ENCODE measurements around the gene CNTN4. TPM values are rescaled to one million over a fixed set of nuclear protein-coding genes. Genes with fewer than 3 reads are reported as not detected.

CNTN4 gene
- total and polyA plus RNA-seq, 2 experiments from 2014 or later, result 0.91 to 4.0 TPM

DNA sequence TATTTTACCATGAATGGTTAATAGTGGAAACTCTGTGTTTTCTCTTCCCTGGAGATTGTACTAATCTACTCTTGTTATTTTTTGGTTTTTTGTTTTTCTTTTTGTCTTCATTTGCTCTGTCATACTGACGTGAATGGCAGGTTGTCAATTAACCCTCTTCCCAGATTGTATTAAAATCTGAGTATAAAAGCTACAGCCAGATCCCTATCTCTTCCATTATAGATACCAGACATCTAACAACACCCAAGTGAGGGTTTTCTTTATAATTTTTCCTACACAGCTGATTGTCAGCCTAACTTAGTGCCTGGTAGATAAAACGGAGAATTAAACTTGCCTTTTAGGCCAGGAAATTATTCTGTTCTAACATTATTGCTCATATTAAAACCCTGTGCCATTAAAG, 848.9 kb downstream of the CNTN4 start (continued):
- TF ChIP-seq, protein P1, sequence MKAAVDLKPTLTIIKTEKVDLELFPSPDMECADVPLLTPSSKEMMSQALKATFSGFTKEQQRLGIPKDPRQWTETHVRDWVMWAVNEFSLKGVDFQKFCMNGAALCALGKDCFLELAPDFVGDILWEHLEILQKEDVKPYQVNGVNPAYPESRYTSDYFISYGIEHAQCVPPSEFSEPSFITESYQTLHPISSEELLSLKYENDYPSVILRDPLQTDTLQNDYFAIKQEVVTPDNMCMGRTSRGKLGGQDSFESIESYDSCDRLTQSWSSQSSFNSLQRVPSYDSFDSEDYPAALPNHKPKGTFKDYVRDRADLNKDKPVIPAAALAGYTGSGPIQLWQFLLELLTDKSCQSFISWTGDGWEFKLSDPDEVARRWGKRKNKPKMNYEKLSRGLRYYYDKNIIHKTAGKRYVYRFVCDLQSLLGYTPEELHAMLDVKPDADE (IDR thresholded peaks at IDR 0.05), result no peak
- TF ChIP-seq NANOG (IDR thresholded peaks at IDR 0.05; ENCODE audit: borderline replicate concordance) (no peak), STAT1 (IDR thresholded peaks at IDR 0.05; ENCODE audit: unreplicated experiment) (no peak), ZNF114 (CRISPR knock-in tag; IDR thresholded peaks at IDR 0.05) (no peak), EZH2phosphoT487 (IDR thresholded peaks at IDR 0.05; ENCODE audit: unreplicated experiment) (no peak), CREB1 (CRISPR knock-in tag; IDR thresholded peaks at IDR 0.05; ENCODE audit: low read depth) (no peak), POLR2AphosphoS5 (IDR thresholded peaks at IDR 0.05; ENCODE audit: low read depth) (no peak), JUNB (IDR thresholded peaks at IDR 0.05; ENCODE audit: unreplicated experiment) (no peak), EZH2 (IDR thresholded peaks at IDR 0.05; ENCODE audit: low read depth, unreplicated experiment) (no peak)
- TF ChIP-seq, protein P2, sequence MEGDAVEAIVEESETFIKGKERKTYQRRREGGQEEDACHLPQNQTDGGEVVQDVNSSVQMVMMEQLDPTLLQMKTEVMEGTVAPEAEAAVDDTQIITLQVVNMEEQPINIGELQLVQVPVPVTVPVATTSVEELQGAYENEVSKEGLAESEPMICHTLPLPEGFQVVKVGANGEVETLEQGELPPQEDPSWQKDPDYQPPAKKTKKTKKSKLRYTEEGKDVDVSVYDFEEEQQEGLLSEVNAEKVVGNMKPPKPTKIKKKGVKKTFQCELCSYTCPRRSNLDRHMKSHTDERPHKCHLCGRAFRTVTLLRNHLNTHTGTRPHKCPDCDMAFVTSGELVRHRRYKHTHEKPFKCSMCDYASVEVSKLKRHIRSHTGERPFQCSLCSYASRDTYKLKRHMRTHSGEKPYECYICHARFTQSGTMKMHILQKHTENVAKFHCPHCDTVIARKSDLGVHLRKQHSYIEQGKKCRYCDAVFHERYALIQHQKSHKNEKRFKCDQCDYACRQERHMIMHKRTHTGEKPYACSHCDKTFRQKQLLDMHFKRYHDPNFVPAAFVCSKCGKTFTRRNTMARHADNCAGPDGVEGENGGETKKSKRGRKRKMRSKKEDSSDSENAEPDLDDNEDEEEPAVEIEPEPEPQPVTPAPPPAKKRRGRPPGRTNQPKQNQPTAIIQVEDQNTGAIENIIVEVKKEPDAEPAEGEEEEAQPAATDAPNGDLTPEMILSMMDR (conservative IDR thresholded peaks at IDR 0.05; ENCODE audit: low read depth in 2 of 2), result no peak

DNA sequence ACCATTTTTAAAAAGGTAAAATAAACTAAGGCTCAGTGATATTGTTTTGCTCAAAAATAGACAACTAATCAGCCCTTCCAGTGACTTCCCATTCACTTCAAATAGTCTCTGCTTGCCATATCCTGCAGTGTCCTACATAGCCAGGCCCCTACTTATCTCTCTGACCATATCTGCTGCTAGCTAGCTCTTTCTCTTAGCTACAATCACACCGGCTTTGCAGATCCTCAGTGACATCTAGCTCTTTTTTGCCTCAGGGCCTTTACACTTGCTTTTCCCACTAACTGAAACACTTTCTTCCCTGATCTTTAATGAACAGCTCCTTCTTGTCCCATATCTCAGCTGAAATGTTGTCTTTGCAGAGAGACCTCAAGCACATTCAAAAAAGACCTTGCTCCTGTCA, 850.2 kb downstream of the CNTN4 start:
- Histone ChIP-seq H3K27ac (ENCODE audit: low read depth) (no peak overlapping the region), H3K27me3 (ENCODE audit: insufficient read depth) (no peaks in the 10 kb centered on the region), H3K9me2 (ENCODE audit: insufficient read depth) (peaks cover 3% of the 10 kb centered on the region; the same call in 1 of the 2 replicates), H3K4me3 (no peak overlapping the region), H3F3A (replicated peaks; ENCODE audit: low read depth) (no peaks in the 10 kb centered on the region), H3K4me1 (ENCODE audit: insufficient read depth) (no peaks in the 10 kb centered on the region), H3K36me3 (ENCODE audit: insufficient read depth) (no peaks in the 10 kb centered on the region), H4K20me1 (replicated peaks; ENCODE audit: insufficient read depth) (no peaks in the 10 kb centered on the region), H2AFZ (no peak overlapping the region), H3K79me2 (replicated peaks; ENCODE audit: insufficient read depth) (no peaks in the 10 kb centered on the region), H3K4me2 (no peak overlapping the region)
- peaks cover 29% of the 10 kb centered on the region for H3K36me3 Mint-ChIP-seq (ENCODE audit: low read depth)
- no peak overlapping the region for H3K4me3 Mint-ChIP-seq
- H3K27ac Mint-ChIP-seq, result no peak overlapping the region
- H3K4me1 Mint-ChIP-seq, result no peaks in the 10 kb centered on the region
- DNase-seq (ENCODE audit: low spot score) (no peak), ATAC-seq (no peak)
- H3K9me3 Mint-ChIP-seq, result peaks cover 94% of the 10 kb centered on the region
- H3K27me3 Mint-ChIP-seq (ENCODE audit: insufficient read depth, low read depth, poor library complexity), result no peaks in the 10 kb centered on the region
- TF ChIP-seq, protein P1 (IDR thresholded peaks at IDR 0.05), result no peak
- no peak for TF ChIP-seq EZH2phosphoT487 (IDR thresholded peaks at IDR 0.05; ENCODE audit: unreplicated experiment)
- no peak for TF ChIP-seq STAT1 (IDR thresholded peaks at IDR 0.05; ENCODE audit: unreplicated experiment)
- TF ChIP-seq EZH2 (IDR thresholded peaks at IDR 0.05; ENCODE audit: low read depth, unreplicated experiment), result no peak
- TF ChIP-seq JUNB (IDR thresholded peaks at IDR 0.05; ENCODE audit: unreplicated experiment), result no peak
- TF ChIP-seq, protein P3, sequence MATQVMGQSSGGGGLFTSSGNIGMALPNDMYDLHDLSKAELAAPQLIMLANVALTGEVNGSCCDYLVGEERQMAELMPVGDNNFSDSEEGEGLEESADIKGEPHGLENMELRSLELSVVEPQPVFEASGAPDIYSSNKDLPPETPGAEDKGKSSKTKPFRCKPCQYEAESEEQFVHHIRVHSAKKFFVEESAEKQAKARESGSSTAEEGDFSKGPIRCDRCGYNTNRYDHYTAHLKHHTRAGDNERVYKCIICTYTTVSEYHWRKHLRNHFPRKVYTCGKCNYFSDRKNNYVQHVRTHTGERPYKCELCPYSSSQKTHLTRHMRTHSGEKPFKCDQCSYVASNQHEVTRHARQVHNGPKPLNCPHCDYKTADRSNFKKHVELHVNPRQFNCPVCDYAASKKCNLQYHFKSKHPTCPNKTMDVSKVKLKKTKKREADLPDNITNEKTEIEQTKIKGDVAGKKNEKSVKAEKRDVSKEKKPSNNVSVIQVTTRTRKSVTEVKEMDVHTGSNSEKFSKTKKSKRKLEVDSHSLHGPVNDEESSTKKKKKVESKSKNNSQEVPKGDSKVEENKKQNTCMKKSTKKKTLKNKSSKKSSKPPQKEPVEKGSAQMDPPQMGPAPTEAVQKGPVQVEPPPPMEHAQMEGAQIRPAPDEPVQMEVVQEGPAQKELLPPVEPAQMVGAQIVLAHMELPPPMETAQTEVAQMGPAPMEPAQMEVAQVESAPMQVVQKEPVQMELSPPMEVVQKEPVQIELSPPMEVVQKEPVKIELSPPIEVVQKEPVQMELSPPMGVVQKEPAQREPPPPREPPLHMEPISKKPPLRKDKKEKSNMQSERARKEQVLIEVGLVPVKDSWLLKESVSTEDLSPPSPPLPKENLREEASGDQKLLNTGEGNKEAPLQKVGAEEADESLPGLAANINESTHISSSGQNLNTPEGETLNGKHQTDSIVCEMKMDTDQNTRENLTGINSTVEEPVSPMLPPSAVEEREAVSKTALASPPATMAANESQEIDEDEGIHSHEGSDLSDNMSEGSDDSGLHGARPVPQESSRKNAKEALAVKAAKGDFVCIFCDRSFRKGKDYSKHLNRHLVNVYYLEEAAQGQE (IDR thresholded peaks at IDR 0.05; ENCODE audit: unreplicated experiment), result no peak

Data from GM23338 (cell line).